ENCODE results near the gene COPZ1.
A peak's percentile ranks its signal among the peaks of the same experiment; 100 is the strongest.
"Not testable (repeated sequence)": the region's sequence is repeated elsewhere in the genome, so short reads cannot be mapped to it uniquely, and the experiment has no call there.

Gene COPZ1

GRCh38 chr12:54352891-54353874 lies 28.3 kb downstream of the COPZ1 start:
- peak; percentile 61 for ATAC-seq
- no peak for TF ChIP-seq SNAI2 (CRISPR knock-in tag; IDR thresholded peaks at IDR 0.05)
- TF ChIP-seq ARNTL (CRISPR knock-in tag; IDR thresholded peaks at IDR 0.05; ENCODE audit: borderline replicate concordance, low read depth): no peak
- TF ChIP-seq ZFP3 (CRISPR knock-in tag; IDR thresholded peaks at IDR 0.05): no peak
- TF ChIP-seq GLIS3 (CRISPR knock-in tag; IDR thresholded peaks at IDR 0.05): peak; percentile 24; the same call in 1 of the 2 replicates
- TF ChIP-seq TCF4 (CRISPR knock-in tag; IDR thresholded peaks at IDR 0.05; ENCODE audit: borderline replicate concordance): peak; percentile 77; the same call in 1 of the 2 replicates

GRCh38 chr12:54354271-54354670 lies 29.3 kb downstream of the COPZ1 start:
- not testable (repeated sequence) for ATAC-seq

GRCh38 chr12:54355104-54355815 lies 30.3 kb downstream of the COPZ1 start:
- ATAC-seq: no peak
- no peak for TF ChIP-seq RARB (CRISPR knock-in tag; IDR thresholded peaks at IDR 0.05)
- no peak for TF ChIP-seq ZC3H10 (CRISPR knock-in tag; IDR thresholded peaks at IDR 0.05)
- TF ChIP-seq TCF4 (CRISPR knock-in tag; IDR thresholded peaks at IDR 0.05; ENCODE audit: borderline replicate concordance): no peak
- TF ChIP-seq SNAI2 (CRISPR knock-in tag; IDR thresholded peaks at IDR 0.05): no peak
- TF ChIP-seq CSRNP3 (CRISPR knock-in tag; IDR thresholded peaks at IDR 0.05): no peak
- TF ChIP-seq PATZ1 (CRISPR knock-in tag; IDR thresholded peaks at IDR 0.05; ENCODE audit: borderline replicate concordance): no peak
- TF ChIP-seq GLIS3 (CRISPR knock-in tag; IDR thresholded peaks at IDR 0.05): no peak
- TF ChIP-seq ZNF565 (CRISPR knock-in tag; conservative IDR thresholded peaks at IDR 0.05; ENCODE audit: low read depth): no peak
- TF ChIP-seq OSR1 (CRISPR knock-in tag; IDR thresholded peaks at IDR 0.05): no peak
- TF ChIP-seq PPARA (CRISPR knock-in tag; IDR thresholded peaks at IDR 0.05; ENCODE audit: borderline replicate concordance): no peak
- no peak for TF ChIP-seq ARNTL (CRISPR knock-in tag; IDR thresholded peaks at IDR 0.05; ENCODE audit: borderline replicate concordance, low read depth)
- no peak for TF ChIP-seq ZFP3 (CRISPR knock-in tag; IDR thresholded peaks at IDR 0.05)
- no peak for TF ChIP-seq ISL1 (CRISPR knock-in tag; IDR thresholded peaks at IDR 0.05)
- no peak for TF ChIP-seq POU6F1 (CRISPR knock-in tag; IDR thresholded peaks at IDR 0.05; ENCODE audit: borderline replicate concordance, low read depth)

GRCh38 chr12:54356228-54356627 lies 31.3 kb downstream of the COPZ1 start:
- ATAC-seq: no peak
- TF ChIP-seq ZNF565 (CRISPR knock-in tag; conservative IDR thresholded peaks at IDR 0.05; ENCODE audit: low read depth): no peak
- TF ChIP-seq SNAI2 (CRISPR knock-in tag; IDR thresholded peaks at IDR 0.05): no peak
- TF ChIP-seq ZFP3 (CRISPR knock-in tag; IDR thresholded peaks at IDR 0.05): no peak
- no peak for TF ChIP-seq ARNTL (CRISPR knock-in tag; IDR thresholded peaks at IDR 0.05; ENCODE audit: borderline replicate concordance, low read depth)
- TF ChIP-seq TSHZ2 (CRISPR knock-in tag; IDR thresholded peaks at IDR 0.05): no peak

All from SK-N-SH treated with all-trans-retinoic acid at 6 μM for 48 hours (cell line).